DND-41 (cell line): ENCODE measurements around the gene LTV1.

Experiments
- ATAC-seq: fragments of 200-7000 bp; cut with Tn5 transposase; 3 replicates; pipeline ENCODE4 v1.9.1; 2021; ENCODE audit warnings: low read depth; ENCODE audit not compliant: insufficient read depth
- DNase-seq: peaks from one replicate; pipeline ENCODE4 v3.0.0-alpha.2; 2020
- H2AFZ ChIP-seq: 2 replicates; pipeline ENCODE4 v1.6.0; 2012; ENCODE audit warnings: low read depth, low read length
- H3K27ac ChIP-seq: 2 replicates; pipeline ENCODE4 v1.5.1; 2012; ENCODE audit warnings: low read length, inconsistent platforms
- H3K27me3 ChIP-seq: fragments of 200-600 bp; sonication (generic); 2 replicates; pipeline ENCODE4 v1.6.0; 2012; ENCODE audit warnings: low read length, mild to moderate bottlenecking, inconsistent platforms; ENCODE audit not compliant: insufficient read depth, poor library complexity
- H3K36me3 ChIP-seq: 2 replicates; pipeline ENCODE4 v1.5.1; 2012; ENCODE audit warnings: low read length, inconsistent platforms; ENCODE audit not compliant: insufficient read depth
- H3K4me1 ChIP-seq: 2 replicates; pipeline ENCODE4 v1.5.1; 2012; ENCODE audit warnings: mild to moderate bottlenecking, low read length; ENCODE audit not compliant: insufficient read depth
- H3K4me2 ChIP-seq: 2 replicates; pipeline ENCODE4 v1.6.0; 2012; ENCODE audit warnings: mild to moderate bottlenecking, moderate library complexity, low read length, inconsistent platforms; ENCODE audit not compliant: insufficient read depth
- H3K4me3 ChIP-seq, 2 experiments: fragments of 200-600 bp in 1 of 2; shearing (Covaris generic) in 1 of 2; 2 replicates each; pipeline ENCODE4 v1.5.1; 2012 to 2016; ENCODE audit warnings: inconsistent platforms in 2 of 2, low read length in 2 of 2, mild to moderate bottlenecking in 2 of 2, low read depth in 1 of 2, moderate library complexity in 1 of 2
- H3K79me2 ChIP-seq: 2 replicates; pipeline ENCODE4 v1.6.0; 2012; ENCODE audit warnings: low read length, inconsistent platforms; ENCODE audit not compliant: insufficient read depth
- H3K9ac ChIP-seq: 2 replicates; pipeline ENCODE4 v1.6.0; 2012; ENCODE audit warnings: low read depth, mild to moderate bottlenecking, inconsistent platforms, low read length, moderate library complexity
- H3K9me3 ChIP-seq: 2 replicates; pipeline ENCODE4 v1.5.1; 2012; ENCODE audit warnings: low read length, moderate library complexity, mild to moderate bottlenecking, inconsistent platforms; ENCODE audit not compliant: insufficient read depth, severe bottlenecking
- H4K20me1 ChIP-seq: 2 replicates; pipeline ENCODE4 v1.6.0; 2012; ENCODE audit warnings: low read length; ENCODE audit not compliant: insufficient read depth
- EZH2 ChIP-seq: IDR thresholded peaks from 3 replicates; pipeline ENCODE4 v1.6.1; 2012; ENCODE audit warnings: borderline replicate concordance, low read depth, mild to moderate bottlenecking, moderate library complexity, low read length, inconsistent platforms; ENCODE audit not compliant: severe bottlenecking
- TF ChIP-seq, protein P1 (sequence below): IDR thresholded peaks from 2 replicates; pipeline ENCODE4 v1.5.1; 2012; ENCODE audit warnings: borderline replicate concordance, low read length, moderate library complexity, mild to moderate bottlenecking; ENCODE audit not compliant: poor library complexity, severe bottlenecking; ENCODE audit errors: extremely low read depth

LTV1 gene

DNA sequence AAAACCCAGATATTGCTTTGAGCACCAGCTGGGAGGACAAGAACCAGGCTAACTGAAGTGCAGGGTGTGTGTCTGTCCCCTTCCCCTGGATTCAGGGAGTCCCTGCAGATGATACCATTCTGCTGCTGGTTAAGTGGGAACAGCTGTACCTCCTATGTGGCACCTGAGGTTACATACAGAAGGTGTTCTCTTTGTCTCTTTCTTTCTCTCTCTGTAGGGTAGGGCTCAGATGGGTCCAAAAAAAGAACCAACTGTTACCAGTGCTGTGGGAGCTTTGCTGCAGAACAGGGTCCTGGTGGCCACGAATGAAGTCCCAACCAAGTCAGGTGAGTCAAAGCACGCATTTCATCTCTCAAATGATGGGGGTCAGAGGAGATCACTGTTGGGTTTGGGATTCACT, 59.7 kb downstream of the LTV1 start:
- Histone ChIP-seq H3K79me2 (no peaks in the 10 kb centered on the region), H3K9ac (no peak overlapping the region), H3K4me2 (no peak overlapping the region), H3K4me3 (no peak overlapping the region), H3K27me3 (no peaks in the 10 kb centered on the region), H3K27ac (no peak overlapping the region), H2AFZ (no peak overlapping the region), H4K20me1 (no peaks in the 10 kb centered on the region), H3K36me3 (no peaks in the 10 kb centered on the region), H3K9me3 (no peaks in the 10 kb centered on the region), H3K4me1 (no peaks in the 10 kb centered on the region)
- no peak for DNase-seq
- no peak for TF ChIP-seq EZH2
- TF ChIP-seq, protein P1, sequence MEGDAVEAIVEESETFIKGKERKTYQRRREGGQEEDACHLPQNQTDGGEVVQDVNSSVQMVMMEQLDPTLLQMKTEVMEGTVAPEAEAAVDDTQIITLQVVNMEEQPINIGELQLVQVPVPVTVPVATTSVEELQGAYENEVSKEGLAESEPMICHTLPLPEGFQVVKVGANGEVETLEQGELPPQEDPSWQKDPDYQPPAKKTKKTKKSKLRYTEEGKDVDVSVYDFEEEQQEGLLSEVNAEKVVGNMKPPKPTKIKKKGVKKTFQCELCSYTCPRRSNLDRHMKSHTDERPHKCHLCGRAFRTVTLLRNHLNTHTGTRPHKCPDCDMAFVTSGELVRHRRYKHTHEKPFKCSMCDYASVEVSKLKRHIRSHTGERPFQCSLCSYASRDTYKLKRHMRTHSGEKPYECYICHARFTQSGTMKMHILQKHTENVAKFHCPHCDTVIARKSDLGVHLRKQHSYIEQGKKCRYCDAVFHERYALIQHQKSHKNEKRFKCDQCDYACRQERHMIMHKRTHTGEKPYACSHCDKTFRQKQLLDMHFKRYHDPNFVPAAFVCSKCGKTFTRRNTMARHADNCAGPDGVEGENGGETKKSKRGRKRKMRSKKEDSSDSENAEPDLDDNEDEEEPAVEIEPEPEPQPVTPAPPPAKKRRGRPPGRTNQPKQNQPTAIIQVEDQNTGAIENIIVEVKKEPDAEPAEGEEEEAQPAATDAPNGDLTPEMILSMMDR = no peak
- ATAC-seq = no peak

DNA sequence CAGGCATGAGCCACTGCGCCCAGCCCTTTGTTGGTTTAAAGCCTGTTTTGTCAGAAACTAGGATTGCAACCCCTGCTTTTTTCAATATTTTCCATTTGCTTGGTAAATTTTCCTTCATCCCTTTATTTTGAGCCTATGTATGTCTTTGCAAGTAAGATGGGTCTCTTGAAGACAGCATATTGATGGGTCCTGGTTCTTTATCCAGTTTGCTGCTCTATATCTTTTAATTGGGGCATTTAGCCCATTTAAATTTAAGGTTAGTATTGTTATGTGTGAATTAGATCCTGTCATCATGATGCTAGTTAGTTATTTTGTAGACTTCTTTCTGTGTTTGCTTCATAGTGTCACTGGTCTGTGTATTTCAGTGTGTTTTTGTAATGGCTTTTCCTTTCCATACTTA, 67.9 kb downstream of the LTV1 start:
- Histone ChIP-seq H3K4me2 (no peak overlapping the region), H3K36me3 (no peaks in the 10 kb centered on the region), H3K9me3 (no peaks in the 10 kb centered on the region), H3K27ac (no peak overlapping the region), H2AFZ (no peak overlapping the region), H3K4me3 (no peak overlapping the region), H3K4me1 (no peaks in the 10 kb centered on the region), H4K20me1 (no peaks in the 10 kb centered on the region), H3K9ac (no peak overlapping the region), H3K27me3 (no peaks in the 10 kb centered on the region), H3K79me2 (no peaks in the 10 kb centered on the region)
- ATAC-seq (no peak), DNase-seq (no peak)
- TF ChIP-seq, protein P1 = no peak
- no peak for TF ChIP-seq EZH2

DNA sequence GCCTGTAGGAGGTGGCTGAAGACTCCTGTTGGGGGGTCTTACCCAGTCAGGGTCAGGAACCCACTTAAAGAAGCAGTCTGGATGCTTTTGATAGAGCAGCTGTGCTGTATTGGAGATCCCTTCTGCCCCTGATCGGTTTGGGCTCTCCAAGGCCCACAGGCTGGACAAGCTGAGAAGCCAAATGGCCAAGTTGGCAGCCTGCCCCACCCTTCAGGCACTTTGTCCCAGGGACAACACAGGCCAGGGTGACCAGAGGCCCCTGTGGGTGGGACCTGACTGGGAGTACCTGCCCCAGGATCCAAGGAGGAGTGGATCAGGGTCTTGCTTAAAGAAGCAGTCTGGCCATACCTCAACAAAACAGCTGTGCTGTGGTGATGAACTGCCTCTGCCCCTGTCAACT, 69.5 kb downstream of the LTV1 start:
- no peak overlapping the region for H3K9ac ChIP-seq
- TF ChIP-seq EZH2 = no peak
- TF ChIP-seq, protein P1 = no peak
- no peaks in the 10 kb centered on the region for H3K9me3 ChIP-seq
- DNase-seq (no peak), ATAC-seq (no peak)
- H3K27ac ChIP-seq = no peak overlapping the region
- H3K4me1 ChIP-seq = no peaks in the 10 kb centered on the region
- H3K4me2 ChIP-seq = no peak overlapping the region
- no peaks in the 10 kb centered on the region for H4K20me1 ChIP-seq
- H3K4me3 ChIP-seq = no peak overlapping the region
- no peaks in the 10 kb centered on the region for H3K27me3 ChIP-seq
- H3K79me2 ChIP-seq = no peaks in the 10 kb centered on the region
- no peaks in the 10 kb centered on the region for H3K36me3 ChIP-seq
- no peak overlapping the region for H2AFZ ChIP-seq
